WERI-Rb-1 (cell line): Measurements from ENCODE around the gene TREML1.

Experiments
- DNase-seq: peaks from one replicate; pipeline ENCODE4 v3.0.0-alpha.2; 2020
- H3K27ac ChIP-seq: fragments of 250-450 bp; sonication (Bioruptor Pico); 2 replicates; pipeline ENCODE4 v1.5.1; 2020; ENCODE audit warnings: mild to moderate bottlenecking, moderate library complexity
- H3K27me3 ChIP-seq: fragments of 250-450 bp; sonication (Bioruptor Pico); 2 replicates; pipeline ENCODE4 v1.5.1; 2021; ENCODE audit warnings: mild to moderate bottlenecking, low read depth, moderate library complexity; ENCODE audit not compliant: insufficient read depth, severe bottlenecking
- H3K36me3 ChIP-seq: fragments of 250-450 bp; sonication (Bioruptor Pico); 2 replicates; pipeline ENCODE4 v1.5.1; 2020; ENCODE audit warnings: mild to moderate bottlenecking, moderate library complexity
- H3K4me3 ChIP-seq: 2 replicates; pipeline ENCODE4 v1.5.1; 2011; ENCODE audit warnings: low read depth, mild to moderate bottlenecking, control low read depth, low read length
- H3K9me3 ChIP-seq: fragments of 250-450 bp; sonication (Bioruptor Pico); 2 replicates; pipeline ENCODE4 v1.5.1; 2021; ENCODE audit warnings: mild to moderate bottlenecking, moderate library complexity; ENCODE audit not compliant: severe bottlenecking
- CTCF ChIP-seq: IDR thresholded peaks from 2 replicates; pipeline ENCODE4 v1.5.1; 2011; ENCODE audit warnings: low read depth, mild to moderate bottlenecking, control low read depth, inconsistent platforms, low read length

The TREML1 gene

GRCh38 chr6:41167173-41167963 lies 13.2 kb upstream of the TREML1 start:
- Histone ChIP-seq H3K4me3 (no peak overlapping the region), H3K36me3 (no peaks in the 10 kb centered on the region), H3K9me3 (no peaks in the 10 kb centered on the region), H3K27me3 (no peaks in the 10 kb centered on the region), H3K27ac (no peak overlapping the region)
- no peak for TF ChIP-seq CTCF
- peak; percentile 6 for DNase-seq

GRCh38 chr6:41164551-41165120 lies 10.5 kb upstream of the TREML1 start:
- TF ChIP-seq CTCF = no peak
- Histone ChIP-seq H3K4me3 (no peak overlapping the region), H3K36me3 (no peaks in the 10 kb centered on the region), H3K9me3 (no peaks in the 10 kb centered on the region), H3K27ac (no peak overlapping the region), H3K27me3 (no peaks in the 10 kb centered on the region)
- no peak for DNase-seq

- Histone ChIP-seq H3K27me3 (no peaks in the 10 kb centered on the region), H3K4me3 (no peak overlapping the region)
- no peak for TF ChIP-seq CTCF
These were observed 9.2 kb upstream of the TREML1 start for GRCh38 chr6:41163419-41163717.

GRCh38 chr6:41162687-41163418 lies 8.7 kb upstream of the TREML1 start, which contains the start of gene TREM2:
TSS of gene TREM2 (minus strand) at chr6:41163116. CDS start at chr6:41163082, 34 bp downstream.
- Histone ChIP-seq H3K4me3 (no peak within 1 kb of the TSS), H3K9me3 (no peaks in the 10 kb centered on the region), H3K36me3 (no peaks in the 10 kb centered on the region), H3K27me3 (no peaks in the 10 kb centered on the region), H3K27ac (no peak within 1 kb of the TSS)
- peak; percentile 63 for DNase-seq
- no peak for TF ChIP-seq CTCF

More at GRCh38 chr6:41163419-41163717, 9.2 kb upstream of the TREML1 start:
- no peak for DNase-seq
- Histone ChIP-seq H3K36me3 (no peaks in the 10 kb centered on the region), H3K9me3 (no peaks in the 10 kb centered on the region), H3K27ac (no peak overlapping the region)

- no peak overlapping the region for H3K4me3 ChIP-seq
- H3K27me3 ChIP-seq = no peaks in the 10 kb centered on the region
- no peak for DNase-seq
- no peak overlapping the region for H3K27ac ChIP-seq
- no peak for TF ChIP-seq CTCF
- H3K36me3 ChIP-seq = no peaks in the 10 kb centered on the region
- H3K9me3 ChIP-seq = no peaks in the 10 kb centered on the region
These were observed 7.9 kb upstream of the TREML1 start for GRCh38 chr6:41161851-41162552.
